GM19395 (cell line): ENCODE results near the gene SYNDIG1.

ENCODE experiments used
- ATAC-seq: cut with Tn5 transposase; IDR thresholded peaks from one replicate; pipeline ENCODE4 v1.9.1; 2021; ENCODE audit warnings: mild to moderate bottlenecking, moderate library complexity; ENCODE audit not compliant: unreplicated experiment

The SYNDIG1 gene

GRCh38 chr20:24653306-24653705, 183.9 kb downstream of the SYNDIG1 start:
- ATAC-seq, result no peak

GRCh38 chr20:24654425-24654824, 185.0 kb downstream of the SYNDIG1 start:
- no peak for ATAC-seq

DNA sequence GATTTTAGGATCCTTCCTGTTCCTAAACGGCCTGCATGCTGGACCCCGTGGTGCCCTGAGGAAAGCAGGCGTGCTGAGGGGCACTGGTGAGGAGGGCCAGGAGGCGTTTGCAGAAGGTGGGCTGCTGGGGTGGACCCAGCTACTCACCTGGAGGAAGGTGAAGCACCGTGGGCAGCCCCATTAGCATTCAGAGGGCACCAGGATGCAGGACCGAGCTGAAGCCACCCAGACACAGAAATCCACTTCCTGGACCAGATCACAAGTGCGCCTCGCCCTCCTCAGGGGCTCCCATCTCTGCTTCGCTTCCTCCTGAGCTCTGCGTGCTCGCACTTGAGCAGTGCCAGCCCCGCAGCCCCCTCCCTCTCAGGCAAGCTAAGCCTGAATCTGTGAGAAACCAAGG, 187.0 kb downstream of the SYNDIG1 start:
- ATAC-seq, result no peak

DNA sequence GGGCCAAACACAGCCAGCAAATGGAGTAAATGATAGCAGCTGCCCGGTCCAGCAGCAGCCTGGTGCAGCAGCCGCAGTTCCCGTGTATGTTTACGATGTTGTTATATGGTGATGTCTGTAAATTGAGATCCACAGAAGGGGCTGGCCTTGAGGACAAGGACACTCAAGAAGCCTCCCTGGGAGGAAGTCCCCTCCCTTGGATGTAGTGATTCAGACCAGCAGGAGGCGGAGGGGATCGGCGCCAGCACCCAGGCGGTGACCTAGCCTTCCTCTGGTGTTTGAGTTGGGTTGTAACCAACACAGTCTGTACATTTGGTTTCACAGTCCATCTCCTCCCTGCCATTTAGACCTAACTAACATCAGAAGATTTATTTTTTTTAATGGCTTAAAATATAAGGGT, 187.8 kb downstream of the SYNDIG1 start:
- no peak for ATAC-seq

GRCh38 chr20:24657878-24658620, 188.6 kb downstream of the SYNDIG1 start:
- no peak for ATAC-seq

- ATAC-seq, result no peak
Observed at GRCh38 chr20:24658920-24659660, 189.7 kb downstream of the SYNDIG1 start.

DNA sequence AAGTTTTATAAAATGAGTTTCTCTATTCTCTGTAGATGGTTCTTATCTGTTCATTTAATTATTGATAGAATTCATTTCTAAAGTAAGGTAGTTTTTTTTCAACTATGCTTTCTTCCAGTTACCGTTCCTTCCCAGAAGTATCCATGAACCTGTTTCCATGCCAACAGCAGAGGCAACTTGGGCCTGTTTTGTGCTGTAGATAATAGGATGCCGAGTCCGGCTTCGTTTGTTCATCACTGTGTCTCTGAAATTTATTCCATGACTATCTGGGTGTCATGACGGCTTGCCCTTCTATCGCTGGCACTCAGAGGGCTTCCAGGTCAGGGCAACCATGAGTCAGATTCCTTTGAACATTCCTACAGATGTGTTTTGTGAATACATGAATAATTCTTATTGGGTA, 190.4 kb downstream of the SYNDIG1 start:
- ATAC-seq, result no peak

DNA sequence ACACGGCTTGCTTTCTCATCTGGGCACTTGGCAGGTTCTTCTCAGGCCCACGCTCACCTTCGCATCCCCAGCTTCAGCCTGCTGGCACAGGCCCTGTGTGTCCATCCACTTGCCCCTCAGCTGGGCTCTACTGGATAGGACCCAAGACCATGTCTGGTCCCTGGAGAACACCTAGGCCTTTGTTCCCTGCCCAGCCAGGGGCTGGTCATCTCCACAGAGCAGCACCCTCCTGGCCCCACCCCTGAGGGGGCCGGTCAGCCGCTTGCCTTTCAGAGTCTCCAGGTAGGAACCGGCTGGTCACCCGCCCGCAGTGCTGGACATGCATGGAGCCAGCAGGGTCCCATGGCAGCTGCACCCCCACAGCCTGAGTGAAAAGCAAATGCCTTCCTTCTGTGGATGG, 191.2 kb downstream of the SYNDIG1 start:
- no peak for ATAC-seq

- no peak for ATAC-seq
Observed at GRCh38 chr20:24661255-24661654, 191.8 kb downstream of the SYNDIG1 start.

- ATAC-seq, result no peak
Observed at GRCh38 chr20:24662322-24662721, 192.9 kb downstream of the SYNDIG1 start.

DNA sequence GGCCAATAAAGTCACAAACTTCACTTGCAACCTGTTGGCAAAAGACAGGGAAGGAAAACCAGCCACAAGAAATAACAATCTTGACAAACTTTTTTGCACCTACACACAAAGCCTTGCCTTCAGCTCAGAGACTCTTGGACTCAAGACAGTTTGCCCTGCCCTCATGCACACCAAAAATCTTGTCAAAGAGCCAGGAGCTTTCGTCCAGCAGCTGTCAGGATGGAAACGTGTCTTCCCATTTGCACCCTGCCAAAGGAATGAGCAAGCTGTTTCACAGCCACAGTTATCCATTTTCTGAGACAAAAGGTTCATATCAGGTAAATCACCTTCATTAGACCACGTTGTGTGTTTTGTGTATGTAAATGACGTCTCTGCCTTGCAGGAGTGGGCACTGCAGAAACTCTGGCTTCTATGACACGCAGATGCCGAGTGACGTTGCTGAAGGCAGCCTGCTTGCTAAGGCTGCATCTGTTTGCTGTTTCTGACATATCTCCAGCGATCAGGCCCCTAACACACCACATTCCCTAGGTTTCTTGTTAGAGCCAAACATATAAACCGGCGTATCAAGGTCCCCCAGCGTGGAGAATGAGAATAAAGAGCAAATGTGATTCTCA, 193.4 kb downstream of the SYNDIG1 start:
- ATAC-seq, result no peak

GRCh38 chr20:24663496-24663895, 194.1 kb downstream of the SYNDIG1 start:
- ATAC-seq, result no peak

- no peak for ATAC-seq
Observed at GRCh38 chr20:24664266-24664986, 195.0 kb downstream of the SYNDIG1 start.

- no peak for ATAC-seq
Observed at GRCh38 chr20:24665196-24665595, 195.8 kb downstream of the SYNDIG1 start.

- ATAC-seq, result no peak
Observed at GRCh38 chr20:24665741-24666191, 196.3 kb downstream of the SYNDIG1 start.

- ATAC-seq, result no peak
Observed at GRCh38 chr20:24667689-24668383, 198.4 kb downstream of the SYNDIG1 start.

- ATAC-seq, result no peak
Observed at GRCh38 chr20:24668384-24668702, 198.9 kb downstream of the SYNDIG1 start.

- ATAC-seq, result no peak
Observed at GRCh38 chr20:24668791-24669190, 199.4 kb downstream of the SYNDIG1 start.

DNA sequence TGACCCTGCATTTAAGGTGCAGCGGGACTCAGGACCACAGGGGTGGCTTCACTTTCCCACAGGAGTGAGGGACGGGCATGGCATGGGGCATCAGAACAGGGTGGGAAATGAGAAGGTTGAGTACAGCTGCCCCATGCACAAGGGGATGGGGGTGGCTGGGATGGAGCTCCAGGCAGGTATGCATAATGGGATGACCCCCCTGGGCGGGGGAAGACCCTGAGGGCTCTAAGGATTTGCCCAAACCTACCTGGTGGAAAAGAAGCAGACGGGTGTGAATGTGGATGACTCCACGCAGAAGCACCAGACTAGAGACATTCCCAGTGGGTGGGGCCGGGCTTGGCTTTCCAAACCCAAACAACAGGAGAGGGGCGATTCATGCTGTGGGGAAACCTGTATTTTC, 200.3 kb downstream of the SYNDIG1 start:
- no peak for ATAC-seq

DNA sequence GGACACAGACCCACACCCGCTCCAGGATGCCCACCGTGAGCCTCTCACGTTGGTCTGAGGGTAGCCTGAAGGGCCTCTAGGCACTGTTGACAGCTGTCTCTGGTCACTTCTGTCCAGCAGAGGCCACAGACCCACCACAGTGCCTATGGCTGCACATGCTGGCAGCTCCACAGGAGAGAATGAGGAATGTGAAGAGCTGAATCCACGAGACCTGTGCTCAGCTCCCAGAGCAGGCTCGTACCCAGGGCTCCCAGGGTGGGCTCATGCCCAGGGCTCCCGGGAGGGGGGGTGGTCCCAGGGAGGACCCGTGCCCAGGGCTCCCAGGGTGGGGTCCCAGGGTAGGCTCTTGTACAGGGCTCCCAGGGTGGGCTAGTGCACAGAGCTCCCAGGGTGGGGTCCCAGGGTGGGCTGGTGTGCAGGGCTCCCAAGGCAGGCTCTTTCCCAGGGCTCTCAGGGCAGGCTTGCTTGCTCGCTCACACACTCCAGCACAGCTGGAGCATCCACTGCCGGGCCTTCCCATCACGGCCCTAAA, 201.0 kb downstream of the SYNDIG1 start:
- no peak for ATAC-seq

DNA sequence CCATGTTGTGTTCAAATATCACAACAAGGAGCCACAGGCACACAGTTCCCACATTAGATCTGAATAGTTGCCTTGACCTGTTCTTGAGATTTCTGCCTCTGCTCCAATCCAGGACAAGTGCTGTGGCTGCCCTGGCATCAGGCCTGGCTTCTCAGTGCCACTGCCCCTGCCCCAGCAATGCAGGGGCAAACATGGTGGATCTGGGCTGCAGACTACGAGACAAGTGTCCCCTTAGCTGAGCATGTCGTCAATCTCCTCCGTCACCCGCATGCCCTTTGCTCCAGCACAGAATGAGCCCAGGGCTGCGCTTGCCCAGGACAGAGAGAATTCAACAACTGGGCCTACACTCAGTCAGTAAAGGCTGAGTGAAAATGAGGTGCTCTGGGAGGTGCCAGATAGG, 201.6 kb downstream of the SYNDIG1 start:
- no peak for ATAC-seq
